CD4-positive, alpha-beta T cell (primary cell): ENCODE results near the gene KDM3A. TPM values are rescaled to one million over a fixed set of nuclear protein-coding genes. Genes with fewer than 3 reads are reported as not detected.

Source experiments
- ATAC-seq: fragments of 200-7000 bp; cut with Tn5 transposase; one replicate; pipeline ENCODE4 v1.10.0; 2022; ENCODE audit warnings: mild to moderate bottlenecking; ENCODE audit not compliant: poor library complexity
- CTCF ChIA-PET: fragments of 350-600 bp; sonication (Branson Sonifier 250); formaldehyde crosslinking; loops from one replicate; lab custom pipeline; 2021; ENCODE audit warnings: antibody characterized with exemption, inconsistent platforms; lab: Charles Lee
- POLR2A ChIA-PET: fragments of 350-600 bp; sonication (Branson Sonifier 250); formaldehyde crosslinking; loops from one replicate; lab custom pipeline; 2021; ENCODE audit warnings: antibody characterized with exemption, inconsistent platforms; lab: Charles Lee
- DNase-seq, 14 experiments: peaks; one replicate each; pipeline ENCODE4 v3.0.0-alpha.2; 2013 to 2020; ENCODE audit warnings: mixed read lengths in 2 of 14
- H3K27ac ChIP-seq, 2 donors: one replicate each; pipeline versions ENCODE4 v1.5.1 to v1.7.0; 2013; ENCODE audit warnings: low read length in 2 of 2, low read depth in 1 of 2, mild to moderate bottlenecking in 1 of 2
- H3K27me3 ChIP-seq, 2 experiments: 1 replicate in 1 of 2; 2 replicates in 1 of 2; pipeline versions ENCODE4 v1.6.1 to v1.7.0; 2013; ENCODE audit warnings: low read length in 2 of 2, control low read depth in 1 of 2, mild to moderate bottlenecking in 1 of 2, moderate library complexity in 1 of 2; ENCODE audit not compliant: insufficient read depth in 2 of 2, control insufficient read depth in 1 of 2
- H3K36me3 ChIP-seq: one replicate; pipeline ENCODE4 v1.6.1; 2013; ENCODE audit warnings: low read length, control low read depth; ENCODE audit not compliant: insufficient read depth
- H3K4me1 ChIP-seq: one replicate; pipeline ENCODE4 v1.6.1; 2013; ENCODE audit warnings: low read length, control low read depth; ENCODE audit not compliant: insufficient read depth
- H3K4me3 ChIP-seq: one replicate; pipeline ENCODE4 v1.5.1; 2013; ENCODE audit warnings: mild to moderate bottlenecking, low read length, moderate library complexity
- H3K9me3 ChIP-seq, 2 experiments: 1 replicate in 1 of 2; 2 replicates in 1 of 2; pipeline versions ENCODE4 v1.6.1 to v1.7.0; 2013; ENCODE audit warnings: low read length in 2 of 2, mild to moderate bottlenecking in 2 of 2, control low read depth in 1 of 2, moderate library complexity in 1 of 2; ENCODE audit not compliant: control insufficient read depth in 1 of 2, insufficient read depth in 1 of 2
- H3K27ac Mint-ChIP-seq: one replicate; pipeline ENCODE4 v1.8.0; 2020; ENCODE audit warnings: mixed read lengths
- H3K27me3 Mint-ChIP-seq: one replicate; pipeline ENCODE4 v1.8.0; 2021; ENCODE audit warnings: mixed read lengths
- H3K36me3 Mint-ChIP-seq: one replicate; pipeline ENCODE4 v1.8.0; 2021; ENCODE audit warnings: low read depth, mixed read lengths
- H3K4me1 Mint-ChIP-seq: one replicate; pipeline ENCODE4 v1.8.0; 2021; ENCODE audit warnings: low read depth, mixed read lengths
- H3K4me3 Mint-ChIP-seq: one replicate; pipeline ENCODE4 v1.8.0; 2020; ENCODE audit warnings: mild to moderate bottlenecking, mixed read lengths
- H3K9me3 Mint-ChIP-seq: one replicate; pipeline ENCODE4 v1.8.0; 2020; ENCODE audit warnings: mixed read lengths
- intact Hi-C, 2 experiments: fragments of 100-400 bp; cut with DNase I in 1 of 2; cut with micrococcal nuclease in 1 of 2; formaldehyde crosslinking; loops; one replicate each; pipeline versions ENCODE4 v1.15.1 to v1.9.0; 2023 to 2025; cut with DNase I, micrococcal nuclease
- total RNA-seq, 174 experiments: library from RNA in 2 of 174; stranded (reverse) in 2 of 174; gene quantifications; one replicate each; pipeline ENCODE4 v1.2.3 and lab custom pipeline; 2021 to 2026
- TF ChIP-seq, protein P1 (sequence below): fragments of 200-600 bp; IDR thresholded peaks from one replicate; pipeline ENCODE4 v1.8.0; 2022; ENCODE audit warnings: antibody characterized with exemption, mild to moderate bottlenecking

KDM3A gene
- total RNA-seq, 2 experiments from 2014 or later = 205 to 207 TPM

DNA sequence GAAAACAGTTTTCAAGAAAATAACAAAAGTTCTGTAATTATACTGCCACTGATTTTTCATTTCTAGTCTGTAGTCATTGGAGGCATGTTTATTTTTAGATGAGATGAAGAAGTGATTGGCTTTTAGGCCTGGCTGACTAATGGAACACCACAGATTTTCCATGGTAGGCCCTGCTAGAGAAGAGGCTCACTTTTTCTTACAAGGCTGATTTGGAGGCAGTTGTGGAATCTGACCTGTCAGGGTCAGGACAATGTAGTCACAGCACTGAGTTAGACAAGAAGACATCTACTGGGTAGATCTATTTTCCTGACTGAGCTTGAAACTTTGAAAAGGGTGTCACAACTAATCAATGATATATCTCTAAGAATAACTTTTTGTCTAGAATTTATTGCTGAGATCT lies 43.9 kb downstream of the KDM3A start:
- peaks cover 15% of the 10 kb centered on the region for H3K4me1 Mint-ChIP-seq
- H3K27ac ChIP-seq = no peak overlapping the region
- TF ChIP-seq, protein P1, sequence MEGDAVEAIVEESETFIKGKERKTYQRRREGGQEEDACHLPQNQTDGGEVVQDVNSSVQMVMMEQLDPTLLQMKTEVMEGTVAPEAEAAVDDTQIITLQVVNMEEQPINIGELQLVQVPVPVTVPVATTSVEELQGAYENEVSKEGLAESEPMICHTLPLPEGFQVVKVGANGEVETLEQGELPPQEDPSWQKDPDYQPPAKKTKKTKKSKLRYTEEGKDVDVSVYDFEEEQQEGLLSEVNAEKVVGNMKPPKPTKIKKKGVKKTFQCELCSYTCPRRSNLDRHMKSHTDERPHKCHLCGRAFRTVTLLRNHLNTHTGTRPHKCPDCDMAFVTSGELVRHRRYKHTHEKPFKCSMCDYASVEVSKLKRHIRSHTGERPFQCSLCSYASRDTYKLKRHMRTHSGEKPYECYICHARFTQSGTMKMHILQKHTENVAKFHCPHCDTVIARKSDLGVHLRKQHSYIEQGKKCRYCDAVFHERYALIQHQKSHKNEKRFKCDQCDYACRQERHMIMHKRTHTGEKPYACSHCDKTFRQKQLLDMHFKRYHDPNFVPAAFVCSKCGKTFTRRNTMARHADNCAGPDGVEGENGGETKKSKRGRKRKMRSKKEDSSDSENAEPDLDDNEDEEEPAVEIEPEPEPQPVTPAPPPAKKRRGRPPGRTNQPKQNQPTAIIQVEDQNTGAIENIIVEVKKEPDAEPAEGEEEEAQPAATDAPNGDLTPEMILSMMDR = no peak
- H3K4me3 ChIP-seq = no peak overlapping the region
- CTCF ChIA-PET = no interaction called here
- no peaks in the 10 kb centered on the region for H3K27me3 ChIP-seq
- H3K9me3 ChIP-seq = no peaks in the 10 kb centered on the region
- H3K27me3 Mint-ChIP-seq = no peaks in the 10 kb centered on the region
- POLR2A ChIA-PET = no interaction called here
- no peaks in the 10 kb centered on the region for H3K9me3 Mint-ChIP-seq
- peaks cover 100% of the 10 kb centered on the region for H3K36me3 Mint-ChIP-seq
- DNase-seq = no peak
- H3K27ac Mint-ChIP-seq = peak overlapping the region; percentile 10
- no peaks in the 10 kb centered on the region for H3K4me1 ChIP-seq
- no peak overlapping the region for H3K4me3 Mint-ChIP-seq
- peaks cover 100% of the 10 kb centered on the region for H3K36me3 ChIP-seq
- intact Hi-C loops = loop anchor here in 1 of 2 experiments (5.0 kb wide), 1 partner anchor 38 kb away; no protein-coding TSS in a partner anchor
- ATAC-seq = no peak

DNA sequence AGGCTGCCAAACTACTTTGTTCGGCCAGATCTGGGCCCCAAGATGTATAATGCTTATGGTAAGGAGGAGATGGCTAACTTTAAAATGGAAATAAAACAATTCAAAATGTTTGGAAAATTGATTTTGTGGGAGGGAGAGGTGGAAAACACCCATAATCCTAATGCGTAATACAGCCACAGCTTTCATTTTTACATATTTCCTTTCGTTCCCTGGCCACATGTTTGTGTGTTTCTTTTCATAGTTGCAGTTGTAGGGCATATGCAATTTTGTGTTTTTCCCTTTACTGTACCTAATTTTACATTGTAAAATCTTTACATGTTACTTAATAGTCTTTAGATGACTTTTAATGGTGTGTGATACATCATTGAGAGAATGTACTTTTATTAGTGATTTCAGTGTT lies 44.6 kb downstream of the KDM3A start:
- ChIA-PET POLR2A (no interaction called here), CTCF (no interaction called here)
- Histone ChIP-seq H3K9me3 (no peaks in the 10 kb centered on the region), H3K27ac (no peak overlapping the region), H3K27me3 (no peaks in the 10 kb centered on the region), H3K36me3 (peaks cover 100% of the 10 kb centered on the region), H3K4me1 (no peaks in the 10 kb centered on the region), H3K4me3 (no peak overlapping the region)
- Mint-ChIP-seq H3K27ac (peak overlapping the region; percentile 10), H3K27me3 (no peaks in the 10 kb centered on the region), H3K9me3 (no peaks in the 10 kb centered on the region), H3K4me3 (no peak overlapping the region), H3K36me3 (peaks cover 100% of the 10 kb centered on the region), H3K4me1 (peaks cover 15% of the 10 kb centered on the region)
- intact Hi-C loops = loop anchor here in 1 of 2 experiments (5.0 kb wide), 1 partner anchor 39 kb away; no protein-coding TSS in a partner anchor
- no peak for ATAC-seq
- DNase-seq = no peak
- TF ChIP-seq, protein P1 = no peak

DNA sequence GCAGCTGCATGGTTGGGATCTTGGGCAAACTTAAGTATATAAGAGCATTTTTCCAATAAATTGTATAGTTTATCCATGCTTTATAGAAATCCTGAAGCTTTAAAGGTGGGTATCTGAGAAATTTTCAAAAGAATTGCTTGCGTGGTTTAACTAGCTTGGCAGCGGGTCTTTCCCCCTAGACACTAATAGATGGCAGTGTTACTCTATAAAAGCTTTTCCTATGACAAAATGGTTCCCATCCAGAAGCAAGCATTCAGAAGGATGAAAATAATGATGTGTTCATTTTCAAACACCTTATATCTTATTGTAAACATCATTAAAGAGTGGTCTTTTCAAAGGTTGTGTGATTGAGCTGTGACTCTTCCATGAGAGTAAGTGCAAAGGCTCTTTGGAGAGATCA lies 45.9 kb downstream of the KDM3A start:
- DNase-seq (peak in 1 of 14 experiments; percentile 14), ATAC-seq (no peak)
- Mint-ChIP-seq H3K27me3 (no peaks in the 10 kb centered on the region), H3K4me3 (no peak overlapping the region), H3K4me1 (peaks cover 15% of the 10 kb centered on the region), H3K36me3 (peaks cover 100% of the 10 kb centered on the region), H3K27ac (peak overlapping the region; percentile 34), H3K9me3 (no peaks in the 10 kb centered on the region)
- H3K4me3 ChIP-seq = no peak overlapping the region
- CTCF ChIA-PET = no interaction called here
- TF ChIP-seq, protein P1 = no peak
- H3K4me1 ChIP-seq = no peaks in the 10 kb centered on the region
- peaks cover 100% of the 10 kb centered on the region for H3K36me3 ChIP-seq
- POLR2A ChIA-PET = interaction anchor here (1.1 to 1.6 kb wide), 2 partner anchors 11 to 46 kb away, joined by 3 to 4 read pairs; partner anchors contain the start of gene KDM3A
- no peaks in the 10 kb centered on the region for H3K9me3 ChIP-seq
- intact Hi-C loops = loop anchor here in 1 of 2 experiments (5.0 kb wide), 1 partner anchor 40 kb away; no protein-coding TSS in a partner anchor
- H3K27ac ChIP-seq = no peak overlapping the region
- no peaks in the 10 kb centered on the region for H3K27me3 ChIP-seq
